OCI-LY3 (cell line): Measurements from ENCODE around the gene COMT.

Source experiments
- EZH2phosphoT487 ChIP-seq: fragments of 200-600 bp; shearing (Covaris generic); IDR thresholded peaks from 2 replicates; pipeline ENCODE4 v1.6.1; 2018; ENCODE audit warnings: antibody characterized with exemption, mixed run types, low read depth
- TF ChIP-seq, protein P1 (sequence below): fragments of 200-600, 300-600 bp; sonication (generic); IDR thresholded peaks from 2 replicates; pipeline ENCODE4 v1.5.1; 2014; ENCODE audit warnings: antibody characterized with exemption, low read length, low read depth

DNA sequence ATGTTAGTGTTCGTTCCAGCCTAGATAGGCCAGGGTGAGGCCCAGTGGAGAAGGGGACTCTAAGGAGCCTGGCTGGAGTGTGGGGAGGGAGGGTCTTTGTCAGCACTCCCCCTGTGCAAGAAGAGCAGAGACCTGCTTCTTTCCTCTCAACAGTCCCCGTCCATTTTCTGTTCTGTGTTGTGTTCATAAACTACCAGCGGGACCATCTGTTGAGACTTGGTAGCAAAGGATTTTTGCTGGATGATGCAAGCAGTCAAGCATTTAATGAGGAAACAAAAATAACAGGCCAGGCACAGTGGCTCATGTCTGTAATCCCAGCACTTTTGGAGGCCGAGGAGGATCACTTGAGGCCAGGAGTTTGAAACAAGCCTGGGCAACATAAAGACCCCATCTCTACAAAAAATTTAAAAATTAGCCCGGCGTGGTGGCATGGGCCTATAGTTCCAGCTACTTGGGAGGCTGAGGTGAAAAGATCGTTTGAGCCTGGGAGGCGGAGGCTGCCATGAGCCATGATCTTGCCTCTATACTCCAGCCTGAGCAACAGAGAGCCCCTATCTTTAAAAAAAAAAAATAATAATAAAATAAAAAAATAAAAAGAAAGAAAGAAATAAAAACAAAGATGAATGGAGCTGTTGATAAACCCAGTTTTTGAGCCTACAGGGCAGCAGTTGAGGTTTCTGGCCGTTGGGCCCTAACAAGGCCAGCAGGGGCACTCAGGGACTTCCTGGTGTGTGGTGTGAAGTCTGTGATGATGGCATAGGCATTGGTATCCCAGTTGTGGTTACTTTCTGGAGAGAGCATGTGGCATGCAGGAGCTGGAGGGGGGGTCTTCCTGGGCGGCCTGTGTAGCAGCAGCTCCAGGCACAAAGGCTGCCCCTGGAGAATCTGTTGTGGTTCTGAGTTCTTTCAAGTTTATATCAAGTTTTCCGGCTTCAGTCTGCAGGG lies 1.8 kb downstream of the COMT start:
- TF ChIP-seq, protein P1, sequence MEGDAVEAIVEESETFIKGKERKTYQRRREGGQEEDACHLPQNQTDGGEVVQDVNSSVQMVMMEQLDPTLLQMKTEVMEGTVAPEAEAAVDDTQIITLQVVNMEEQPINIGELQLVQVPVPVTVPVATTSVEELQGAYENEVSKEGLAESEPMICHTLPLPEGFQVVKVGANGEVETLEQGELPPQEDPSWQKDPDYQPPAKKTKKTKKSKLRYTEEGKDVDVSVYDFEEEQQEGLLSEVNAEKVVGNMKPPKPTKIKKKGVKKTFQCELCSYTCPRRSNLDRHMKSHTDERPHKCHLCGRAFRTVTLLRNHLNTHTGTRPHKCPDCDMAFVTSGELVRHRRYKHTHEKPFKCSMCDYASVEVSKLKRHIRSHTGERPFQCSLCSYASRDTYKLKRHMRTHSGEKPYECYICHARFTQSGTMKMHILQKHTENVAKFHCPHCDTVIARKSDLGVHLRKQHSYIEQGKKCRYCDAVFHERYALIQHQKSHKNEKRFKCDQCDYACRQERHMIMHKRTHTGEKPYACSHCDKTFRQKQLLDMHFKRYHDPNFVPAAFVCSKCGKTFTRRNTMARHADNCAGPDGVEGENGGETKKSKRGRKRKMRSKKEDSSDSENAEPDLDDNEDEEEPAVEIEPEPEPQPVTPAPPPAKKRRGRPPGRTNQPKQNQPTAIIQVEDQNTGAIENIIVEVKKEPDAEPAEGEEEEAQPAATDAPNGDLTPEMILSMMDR = no peak
- no peak for TF ChIP-seq EZH2phosphoT487
